ENCODE measurements around the gene UNC93B1. TPM values are rescaled to one million over a fixed set of nuclear protein-coding genes. Genes with fewer than 3 reads are reported as not detected.

Gene UNC93B1
- total and polyA plus RNA-seq, 2 of the 13 experiments (the other 11 are each of a cell fraction or from before 2014, with no cell fraction given), result 8.8 to 18.9 TPM

DNA sequence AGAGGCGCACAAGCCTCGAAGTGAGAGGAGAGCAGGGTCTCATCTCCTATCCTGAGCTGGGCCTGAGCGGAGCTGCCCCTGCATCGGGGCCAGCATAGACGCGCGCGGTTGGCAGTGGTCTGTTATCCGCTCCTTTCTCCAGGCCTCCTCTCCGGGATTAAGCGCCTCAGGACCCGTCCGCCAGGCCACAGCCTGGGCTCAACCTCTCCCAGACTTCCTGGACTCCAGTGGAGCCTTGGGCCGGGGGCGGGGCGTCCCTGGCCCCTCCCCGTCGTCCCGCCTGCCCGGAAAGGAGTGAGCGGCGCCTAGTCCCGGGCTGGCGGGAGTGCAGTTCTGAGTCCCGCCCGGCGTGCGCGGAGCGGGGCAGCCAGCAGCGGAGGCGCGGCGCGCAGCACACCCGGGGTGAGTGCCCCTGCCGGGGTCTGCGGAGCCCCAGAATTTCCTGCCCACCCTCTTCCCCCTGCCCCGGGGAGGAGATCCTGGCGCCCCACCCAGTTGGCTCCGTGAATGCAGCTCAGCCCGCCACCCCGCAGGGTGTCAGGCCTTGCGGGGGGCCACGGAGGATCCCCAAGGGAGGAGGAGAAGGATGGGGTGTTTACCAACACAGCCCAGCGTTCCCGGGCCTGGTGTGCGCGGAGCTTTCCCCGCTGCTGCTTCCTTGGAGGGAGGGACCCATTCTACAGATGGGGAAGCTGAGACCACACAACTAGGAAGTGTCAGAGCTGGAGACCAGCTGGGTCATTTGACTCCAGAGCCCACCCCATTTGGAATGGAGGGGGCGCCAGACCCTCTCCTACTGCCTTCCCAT, 35.0 kb upstream of the UNC93B1 start, which contains the start of gene TCIRG1 (continued):
- TF ChIP-seq NCOR1 (IDR thresholded peaks at IDR 0.05; ENCODE audit: borderline replicate concordance, low read length), result no peak
- TF ChIP-seq SRSF1 (optimal IDR thresholded peaks at IDR 0.05; ENCODE audit: low read depth, low read length), result peak; percentile 12
- 0 out of 2 replicates have a peak, but pooled peaks have one; percentile 3 for TF ChIP-seq CAMTA2 (CRISPR knock-in tag; IDR thresholded peaks at IDR 0.05; ENCODE audit: borderline replicate concordance)
- no peak for TF ChIP-seq ZNF20 (CRISPR knock-in tag; IDR thresholded peaks at IDR 0.05)
- no peak for TF ChIP-seq IKZF4 (CRISPR knock-in tag; IDR thresholded peaks at IDR 0.05; ENCODE audit: borderline replicate concordance, low read depth, not compliant biosample characterization)
- TF ChIP-seq, protein P1, sequence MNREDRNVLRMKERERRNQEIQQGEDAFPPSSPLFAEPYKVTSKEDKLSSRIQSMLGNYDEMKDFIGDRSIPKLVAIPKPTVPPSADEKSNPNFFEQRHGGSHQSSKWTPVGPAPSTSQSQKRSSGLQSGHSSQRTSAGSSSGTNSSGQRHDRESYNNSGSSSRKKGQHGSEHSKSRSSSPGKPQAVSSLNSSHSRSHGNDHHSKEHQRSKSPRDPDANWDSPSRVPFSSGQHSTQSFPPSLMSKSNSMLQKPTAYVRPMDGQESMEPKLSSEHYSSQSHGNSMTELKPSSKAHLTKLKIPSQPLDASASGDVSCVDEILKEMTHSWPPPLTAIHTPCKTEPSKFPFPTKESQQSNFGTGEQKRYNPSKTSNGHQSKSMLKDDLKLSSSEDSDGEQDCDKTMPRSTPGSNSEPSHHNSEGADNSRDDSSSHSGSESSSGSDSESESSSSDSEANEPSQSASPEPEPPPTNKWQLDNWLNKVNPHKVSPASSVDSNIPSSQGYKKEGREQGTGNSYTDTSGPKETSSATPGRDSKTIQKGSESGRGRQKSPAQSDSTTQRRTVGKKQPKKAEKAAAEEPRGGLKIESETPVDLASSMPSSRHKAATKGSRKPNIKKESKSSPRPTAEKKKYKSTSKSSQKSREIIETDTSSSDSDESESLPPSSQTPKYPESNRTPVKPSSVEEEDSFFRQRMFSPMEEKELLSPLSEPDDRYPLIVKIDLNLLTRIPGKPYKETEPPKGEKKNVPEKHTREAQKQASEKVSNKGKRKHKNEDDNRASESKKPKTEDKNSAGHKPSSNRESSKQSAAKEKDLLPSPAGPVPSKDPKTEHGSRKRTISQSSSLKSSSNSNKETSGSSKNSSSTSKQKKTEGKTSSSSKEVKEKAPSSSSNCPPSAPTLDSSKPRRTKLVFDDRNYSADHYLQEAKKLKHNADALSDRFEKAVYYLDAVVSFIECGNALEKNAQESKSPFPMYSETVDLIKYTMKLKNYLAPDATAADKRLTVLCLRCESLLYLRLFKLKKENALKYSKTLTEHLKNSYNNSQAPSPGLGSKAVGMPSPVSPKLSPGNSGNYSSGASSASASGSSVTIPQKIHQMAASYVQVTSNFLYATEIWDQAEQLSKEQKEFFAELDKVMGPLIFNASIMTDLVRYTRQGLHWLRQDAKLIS (CRISPR knock-in tag; IDR thresholded peaks at IDR 0.05), result no peak
- peak; percentile 98 for TF ChIP-seq KDM1A (CRISPR knock-in tag; IDR thresholded peaks at IDR 0.05)
- TF ChIP-seq, protein P2, sequence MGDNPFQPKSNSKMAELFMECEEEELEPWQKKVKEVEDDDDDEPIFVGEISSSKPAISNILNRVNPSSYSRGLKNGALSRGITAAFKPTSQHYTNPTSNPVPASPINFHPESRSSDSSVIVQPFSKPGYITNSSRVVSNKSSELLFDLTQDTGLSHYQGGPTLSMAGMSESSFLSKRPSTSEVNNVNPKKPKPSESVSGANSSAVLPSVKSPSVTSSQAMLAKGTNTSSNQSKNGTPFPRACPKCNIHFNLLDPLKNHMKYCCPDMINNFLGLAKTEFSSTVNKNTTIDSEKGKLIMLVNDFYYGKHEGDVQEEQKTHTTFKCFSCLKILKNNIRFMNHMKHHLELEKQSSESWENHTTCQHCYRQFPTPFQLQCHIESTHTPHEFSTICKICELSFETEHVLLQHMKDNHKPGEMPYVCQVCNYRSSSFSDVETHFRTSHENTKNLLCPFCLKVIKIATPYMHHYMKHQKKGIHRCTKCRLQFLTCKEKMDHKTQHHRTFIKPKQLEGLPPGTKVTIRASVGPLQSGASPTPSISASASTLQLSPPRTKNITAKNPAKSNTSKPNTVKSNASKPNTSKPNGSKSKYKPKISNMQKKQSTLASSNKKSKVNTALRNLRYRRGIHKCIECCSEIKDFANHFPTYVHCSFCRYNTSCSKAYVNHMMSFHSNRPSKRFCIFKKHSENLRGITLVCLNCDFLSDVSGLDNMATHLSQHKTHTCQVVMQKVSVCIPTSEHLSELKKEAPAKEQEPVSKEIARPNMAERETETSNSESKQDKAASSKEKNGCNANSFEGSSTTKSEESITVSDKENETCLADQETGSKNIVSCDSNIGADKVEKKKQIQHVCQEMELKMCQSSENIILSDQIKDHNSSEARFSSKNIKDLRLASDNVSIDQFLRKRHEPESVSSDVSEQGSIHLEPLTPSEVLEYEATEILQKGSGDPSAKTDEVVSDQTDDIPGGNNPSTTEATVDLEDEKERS (CRISPR knock-in tag; IDR thresholded peaks at IDR 0.05), result no peak
- no peak for TF ChIP-seq BCL6 (CRISPR knock-in tag; IDR thresholded peaks at IDR 0.05)
- no peak for TF ChIP-seq FIP1L1 (IDR thresholded peaks at IDR 0.05; ENCODE audit: borderline replicate concordance, insufficient read depth, low read depth, low read length)
- TF ChIP-seq, protein P3, sequence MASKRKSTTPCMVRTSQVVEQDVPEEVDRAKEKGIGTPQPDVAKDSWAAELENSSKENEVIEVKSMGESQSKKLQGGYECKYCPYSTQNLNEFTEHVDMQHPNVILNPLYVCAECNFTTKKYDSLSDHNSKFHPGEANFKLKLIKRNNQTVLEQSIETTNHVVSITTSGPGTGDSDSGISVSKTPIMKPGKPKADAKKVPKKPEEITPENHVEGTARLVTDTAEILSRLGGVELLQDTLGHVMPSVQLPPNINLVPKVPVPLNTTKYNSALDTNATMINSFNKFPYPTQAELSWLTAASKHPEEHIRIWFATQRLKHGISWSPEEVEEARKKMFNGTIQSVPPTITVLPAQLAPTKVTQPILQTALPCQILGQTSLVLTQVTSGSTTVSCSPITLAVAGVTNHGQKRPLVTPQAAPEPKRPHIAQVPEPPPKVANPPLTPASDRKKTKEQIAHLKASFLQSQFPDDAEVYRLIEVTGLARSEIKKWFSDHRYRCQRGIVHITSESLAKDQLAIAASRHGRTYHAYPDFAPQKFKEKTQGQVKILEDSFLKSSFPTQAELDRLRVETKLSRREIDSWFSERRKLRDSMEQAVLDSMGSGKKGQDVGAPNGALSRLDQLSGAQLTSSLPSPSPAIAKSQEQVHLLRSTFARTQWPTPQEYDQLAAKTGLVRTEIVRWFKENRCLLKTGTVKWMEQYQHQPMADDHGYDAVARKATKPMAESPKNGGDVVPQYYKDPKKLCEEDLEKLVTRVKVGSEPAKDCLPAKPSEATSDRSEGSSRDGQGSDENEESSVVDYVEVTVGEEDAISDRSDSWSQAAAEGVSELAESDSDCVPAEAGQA (IDR thresholded peaks at IDR 0.05; ENCODE audit: low read depth), result no peak
- TF ChIP-seq, protein P3 (CRISPR knock-in tag; IDR thresholded peaks at IDR 0.05; ENCODE audit: borderline replicate concordance), result no peak
- TF ChIP-seq ATF1 (CRISPR knock-in tag; IDR thresholded peaks at IDR 0.05), result no peak
- TF ChIP-seq KLF6 (CRISPR knock-in tag; IDR thresholded peaks at IDR 0.05), result no peak; the same call in 1 of the 2 replicates
- TF ChIP-seq ZFP36 (IDR thresholded peaks at IDR 0.05; ENCODE audit: borderline replicate concordance, low read depth, low read length, partially characterized antibody), result no peak
- no peak for TF ChIP-seq TEAD2 (CRISPR knock-in tag; IDR thresholded peaks at IDR 0.05)
- no peak for TF ChIP-seq ARNT (IDR thresholded peaks at IDR 0.05)
